ENCODE data around the gene SRGN. TPM values are rescaled to one million over a fixed set of nuclear protein-coding genes. Genes with fewer than 3 reads are reported as not detected.

The SRGN gene
- total and polyA plus RNA-seq, 10 of the 15 experiments (the other 5 are each of a cell fraction or from before 2014, with no cell fraction given), result 382 to 2,414 (median 885) TPM

- Histone ChIP-seq H3K79me2 (ENCODE audit: control insufficient read depth, insufficient read depth, low read length) (peaks cover 58% of the 10 kb centered on the region), H3K4me3 (peak overlapping the region; percentile 73), H3K4me2 (ENCODE audit: control insufficient read depth, insufficient read depth) (peak overlapping the region; percentile 68; the same call in 1 of the 2 replicates), H3K27me3 (replicated peaks in 1 of 2; ENCODE audit: control insufficient read depth in 2 of 2, insufficient read depth in 2 of 2, low read length in 1 of 2) (no peaks in the 10 kb centered on the region), H3K27ac (ENCODE audit: control insufficient read depth, insufficient read depth) (peak overlapping the region; percentile 97), H4K20me1 (ENCODE audit: control insufficient read depth, insufficient read depth) (no peaks in the 10 kb centered on the region), H3K9me3 (replicated peaks; ENCODE audit: control insufficient read depth, insufficient read depth, low read length) (no peaks in the 10 kb centered on the region), H3K36me3 (ENCODE audit: control insufficient read depth in 2 of 2, insufficient read depth in 2 of 2, low read length in 1 of 2) (no peaks in the 10 kb centered on the region), H3K4me1 (ENCODE audit: control insufficient read depth, insufficient read depth, low read length) (peaks cover 18% of the 10 kb centered on the region), H2AFZ (ENCODE audit: control insufficient read depth, low read depth, low read length) (no peak overlapping the region), H3K9ac (ENCODE audit: control insufficient read depth, insufficient read depth, low read length) (peak overlapping the region; percentile 96)
- FAIRE-seq, result no peak
- WGBS (ENCODE audit: insufficient coverage, insufficient replicate concordance, low lambda C conversion rate, missing lambda C conversion rate), result 0% methylated on average over 3 of the region's 3 CpGs
- ATAC-seq, result 0 out of 3 replicates have a peak, but pooled peaks have one; percentile 2
- TF ChIP-seq CHD1 (IDR thresholded peaks at IDR 0.05; ENCODE audit: low read depth, low read length) (no peak), CREM (IDR thresholded peaks at IDR 0.05; ENCODE audit: low read depth) (no peak), POLR2AphosphoS5 (IDR thresholded peaks at IDR 0.05; ENCODE audit: low read length) (peak; percentile 9; the same call in 1 of the 2 replicates), MLLT1 (IDR thresholded peaks at IDR 0.05) (peak; percentile 72), MTA2 (IDR thresholded peaks at IDR 0.05; ENCODE audit: low read depth) (no peak), ZNF687 (IDR thresholded peaks at IDR 0.05) (no peak), E2F4 (IDR thresholded peaks at IDR 0.05; ENCODE audit: low read depth, low read length) (no peak), PKNOX1 (IDR thresholded peaks at IDR 0.05) (no peak), PRDM15 (CRISPR knock-in tag; IDR thresholded peaks at IDR 0.05) (peak; percentile 69; the same call in 1 of the 2 replicates)
- ChIA-PET POLR2A (interaction anchor here (1.0 to 13.2 kb wide), 8 partner anchors 8 to 141 kb away, joined by 3 to 312 read pairs (median 8); no protein-coding TSS in a partner anchor), CTCF (interaction anchor here (0.8 to 11.1 kb wide), 8 partner anchors 23 to 139 kb away, joined by 3 to 272 read pairs (median 6); no protein-coding TSS in a partner anchor), SMC1A (ENCODE audit: uncharacterized antibody, unreplicated experiment) (interaction anchor here (0.7 to 16.6 kb wide), 9 partner anchors 8 to 141 kb away, joined by 3 to 355 read pairs (median 6); no protein-coding TSS in a partner anchor), RAD21 (ENCODE audit: unreplicated experiment) (interaction anchor here (0.7 to 18.9 kb wide), 5 partner anchors 34 to 141 kb away, joined by 3 to 544 read pairs (median 6); no protein-coding TSS in a partner anchor)
- in situ Hi-C loops (cut with MboI) (no loop called here), intact Hi-C loops (cut with micrococcal nuclease; ENCODE audit: unreplicated experiment) (no loop called here)
- TSS peak; percentile 76 for BruUV-seq (replicated peaks)
- no peak for DNase-seq (ENCODE audit: low read depth, low spot score)
These were observed 517 bp downstream of the SRGN start for GRCh38 chr10:69088471-69088769.

Data from GM12878 (cell line).